Choroid plexus epithelial cell (primary cell): ENCODE results near the gene KIAA1210.

Experiments
- DNase-seq: peaks from one replicate; pipeline ENCODE4 v3.0.0-alpha.2; 2010; ENCODE audit warnings: low read depth
- H3K4me3 ChIP-seq: 2 replicates; pipeline ENCODE4 v1.5.1; 2011; ENCODE audit warnings: low read depth, mild to moderate bottlenecking, control low read depth, low read length, moderate library complexity
- CTCF ChIP-seq: conservative IDR thresholded peaks from 2 replicates; pipeline ENCODE4 v1.5.1; 2011; ENCODE audit warnings: low read depth, mild to moderate bottlenecking, control low read depth, inconsistent platforms, low read length, moderate library complexity

The KIAA1210 gene

GRCh38 chrX:119127650-119128049 is at the start of gene KIAA1210:
KIAA1210 (minus strand) TSS chrX:119127812; CDS start chrX:119123642, 4,170 bp downstream.
- no peak within 1 kb of the TSS for H3K4me3 ChIP-seq
- TF ChIP-seq CTCF, result no peak
- no peak for DNase-seq

GRCh38 chrX:119177278-119177677 is 49.7 kb upstream of the KIAA1210 start:
- TF ChIP-seq CTCF, result no peak
- no peak overlapping the region for H3K4me3 ChIP-seq
- no peak for DNase-seq

GRCh38 chrX:119174900-119175299 is 47.3 kb upstream of the KIAA1210 start:
- TF ChIP-seq CTCF, result no peak
- H3K4me3 ChIP-seq, result no peak overlapping the region
- no peak for DNase-seq

GRCh38 chrX:119168104-119168503 is 40.5 kb upstream of the KIAA1210 start:
- no peak for DNase-seq
- H3K4me3 ChIP-seq, result no peak overlapping the region
- no peak for TF ChIP-seq CTCF

- H3K4me3 ChIP-seq, result no peak overlapping the region
- no peak for DNase-seq
- TF ChIP-seq CTCF, result no peak
Observed at GRCh38 chrX:119158226-119158625, 30.6 kb upstream of the KIAA1210 start.

GRCh38 chrX:119156241-119156640 is 28.6 kb upstream of the KIAA1210 start:
- no peak for DNase-seq
- no peak for TF ChIP-seq CTCF
- H3K4me3 ChIP-seq, result no peak overlapping the region

GRCh38 chrX:119155416-119156035 is 27.9 kb upstream of the KIAA1210 start:
- DNase-seq, result no peak
- no peak overlapping the region for H3K4me3 ChIP-seq
- TF ChIP-seq CTCF, result no peak
